Muscle of leg (tissue), 16 donors: Measurements from ENCODE around the gene POTED. TPM values are rescaled to one million over a fixed set of nuclear protein-coding genes. Genes with fewer than 3 reads are reported as not detected.
"Not testable (repeated sequence)": the region's sequence is repeated elsewhere in the genome, so short reads cannot be mapped to it uniquely, and the experiment has no call there.

ENCODE experiments used
- DNase-seq: peaks from one replicate; pipeline ENCODE4 v3.0.0; 2013
- H3K27ac ChIP-seq: one replicate; pipeline ENCODE4 v1.5.1; 2013; ENCODE audit warnings: mild to moderate bottlenecking, low read length, control low read depth
- H3K27me3 ChIP-seq: one replicate; pipeline ENCODE4 v1.6.1; 2013; ENCODE audit warnings: low read length; ENCODE audit not compliant: control insufficient read depth, insufficient read depth
- H3K36me3 ChIP-seq: one replicate; pipeline ENCODE4 v1.6.1; 2013; ENCODE audit warnings: low read length; ENCODE audit not compliant: control insufficient read depth, insufficient read depth
- H3K4me1 ChIP-seq: one replicate; pipeline ENCODE4 v1.6.1; 2013; ENCODE audit warnings: low read length; ENCODE audit not compliant: control insufficient read depth, insufficient read depth
- H3K4me3 ChIP-seq: one replicate; pipeline ENCODE4 v1.5.1; 2013; ENCODE audit warnings: low read length, control low read depth
- H3K9me3 ChIP-seq: replicated peaks from 2 replicates; pipeline ENCODE4 v1.6.1; 2013; ENCODE audit warnings: low read depth, low read length; ENCODE audit not compliant: control insufficient read depth
- WGBS: methylation state at CpG from one replicate; pipeline ENCODE4 v1.1.5; 2013; ENCODE audit warnings: missing lambda C conversion rate; ENCODE audit not compliant: insufficient coverage; 5-methylcytosine and 5-hydroxymethylcytosine counted together
- long read RNA-seq, 11 donors: transcript quantifications; one replicate each; lab custom pipeline, GENCODE V29; 2026
- polyA plus RNA-seq, 8 donors: library from polyadenylated mRNA; unstranded; fragments of 120-200 nt; gene quantifications; one replicate each; pipeline versions ENCODE4 v1.2.1 to v1.2.3, GENCODE V29; 2013; ENCODE audit warnings: inconsistent platforms in 1 of 8, low replicate concordance in 1 of 8; ENCODE audit not compliant: insufficient read length in 8 of 8, insufficient read depth in 1 of 8
- total RNA-seq: library from RNA; stranded (reverse); fragments of 120-200 nt; gene quantifications from one replicate; pipeline ENCODE4 v1.2.4, GENCODE V29; 2013

The POTED gene
- total RNA-seq, result not detected
- not detected for polyA plus RNA-seq
- long read RNA-seq, donor 1, result 0 reads
- long read RNA-seq, donor 2, result 0 reads
- long read RNA-seq, donor 3, result 0 reads
- long read RNA-seq, donor 4, result 0 reads
- long read RNA-seq, donor 5, result 0 reads
- long read RNA-seq, donor 6, result 0 reads
- long read RNA-seq, donor 7, result 0 reads
- long read RNA-seq, donor 8, result 0 reads
- long read RNA-seq, donor 9, result 0 reads
- long read RNA-seq, donor 10, result 0 reads
- long read RNA-seq, donor 11, result 0 reads

- H3K27me3 ChIP-seq, H3K36me3 ChIP-seq, H3K9me3 ChIP-seq, DNase-seq, H3K4me3 ChIP-seq, H3K27ac ChIP-seq, H3K4me1 ChIP-seq: not testable (repeated sequence)
- 81% methylated on average over 14 of the region's 42 CpGs for WGBS
Observed at GRCh38 chr21:13609477-13609876, at the start of gene POTED. Gene POTED, plus strand, starts transcription at chr21:13609777. Its CDS starts 452 bp downstream, at chr21:13610229.

GRCh38 chr21:13650101-13650500, 40.5 kb downstream of the POTED start:
- not testable (repeated sequence) for H3K4me3 ChIP-seq, H3K36me3 ChIP-seq, DNase-seq, H3K4me1 ChIP-seq, H3K27ac ChIP-seq, H3K9me3 ChIP-seq, H3K27me3 ChIP-seq
- WGBS, result no CpG with 5 or more reads among the region's 5 CpGs

- not testable (repeated sequence) for H3K4me3 ChIP-seq, DNase-seq, H3K36me3 ChIP-seq, H3K4me1 ChIP-seq, H3K27me3 ChIP-seq, H3K27ac ChIP-seq, H3K9me3 ChIP-seq
- 73% methylated on average over 2 of the region's 6 CpGs for whole genome bisulfite sequencing
Observed at GRCh38 chr21:13651746-13652145, 42.2 kb downstream of the POTED start.
